NCI-H446 treated with DMSO at 0.1 percent for 48 hours (cell line): Measurements from ENCODE around the gene CDC14A.
A peak's percentile ranks its signal among the peaks of the same experiment; 100 is the strongest.
"Not testable (repeated sequence)": the region's sequence is repeated elsewhere in the genome, so short reads cannot be mapped to it uniquely, and the experiment has no call there.

Experiments
- DNase-seq: peaks from one replicate; lab custom pipeline; 2025; lab: John Stamatoyannopoulos, UW

CDC14A gene

GRCh38 chr1:100335436-100335835 lies 16.9 kb upstream of the CDC14A start:
- DNase-seq: no peak

GRCh38 chr1:100337878-100338277 lies 14.4 kb upstream of the CDC14A start:
- DNase-seq: not testable (repeated sequence)

- DNase-seq: not testable (repeated sequence)
Measured at GRCh38 chr1:100339735-100340134, 12.6 kb upstream of the CDC14A start.

- no peak for DNase-seq
Measured at GRCh38 chr1:100340494-100340893, 11.8 kb upstream of the CDC14A start.

- no peak for DNase-seq
Measured at GRCh38 chr1:100342348-100342747, 10.0 kb upstream of the CDC14A start.

- DNase-seq: no peak
Measured at GRCh38 chr1:100343897-100344296, 8.4 kb upstream of the CDC14A start.

- DNase-seq: no peak
Measured at GRCh38 chr1:100344774-100345173, 7.5 kb upstream of the CDC14A start.

- no peak for DNase-seq
Measured at GRCh38 chr1:100346387-100346786, 5.9 kb upstream of the CDC14A start.

GRCh38 chr1:100347009-100347966 lies 5.0 kb upstream of the CDC14A start:
- DNase-seq: no peak

GRCh38 chr1:100348549-100349144 lies 3.7 kb upstream of the CDC14A start:
- no peak for DNase-seq

- DNase-seq: no peak
Measured at GRCh38 chr1:100349246-100349645, 3.1 kb upstream of the CDC14A start.

GRCh38 chr1:100350787-100351094 lies 1.6 kb upstream of the CDC14A start:
- no peak for DNase-seq

- DNase-seq: peak; percentile 81
Measured at GRCh38 chr1:100351095-100351887, 1.0 kb upstream of the CDC14A start.

GRCh38 chr1:100353071-100353801 lies 930 bp downstream of the CDC14A start:
- no peak for DNase-seq

- no peak for DNase-seq
Measured at GRCh38 chr1:100353988-100354387, 1.7 kb downstream of the CDC14A start.

GRCh38 chr1:100354971-100355394 lies 2.7 kb downstream of the CDC14A start:
- no peak for DNase-seq

- DNase-seq: no peak
Measured at GRCh38 chr1:100358210-100358609, 5.9 kb downstream of the CDC14A start.

GRCh38 chr1:100359139-100359538 lies 6.8 kb downstream of the CDC14A start:
- no peak for DNase-seq

- peak; percentile 80 for DNase-seq
Measured at GRCh38 chr1:100360790-100361510, 8.6 kb downstream of the CDC14A start.

- DNase-seq: no peak
Measured at GRCh38 chr1:100361511-100362089, 9.3 kb downstream of the CDC14A start.
